MG63 (cell line): ENCODE data around the gene HTR3C. TPM values are rescaled to one million over a fixed set of nuclear protein-coding genes. Genes with fewer than 3 reads are reported as not detected.
"Not testable (repeated sequence)": the region's sequence is repeated elsewhere in the genome, so short reads cannot be mapped to it uniquely, and the experiment has no call there.

ENCODE experiments used
- DNase-seq: peaks from one replicate; pipeline ENCODE4 v3.0.0-alpha.2; 2020
- H3K27me3 ChIP-seq: fragments of 250-450 bp; sonication (Bioruptor Pico); 2 replicates; pipeline ENCODE4 v1.5.1; 2020; ENCODE audit warnings: mild to moderate bottlenecking, moderate library complexity
- H3K36me3 ChIP-seq: fragments of 250-450 bp; sonication (Bioruptor Pico); 2 replicates; pipeline ENCODE4 v1.5.1; 2020; ENCODE audit warnings: mild to moderate bottlenecking, moderate library complexity
- H3K4me3 ChIP-seq: fragments of 250-450 bp; sonication (Bioruptor Pico); 2 replicates; pipeline ENCODE4 v1.5.1; 2020; ENCODE audit warnings: mild to moderate bottlenecking, moderate library complexity
- H3K9me3 ChIP-seq: fragments of 250-450 bp; sonication (Bioruptor Pico); 2 replicates; pipeline ENCODE4 v1.5.1; 2020; ENCODE audit warnings: mild to moderate bottlenecking, moderate library complexity
- total RNA-seq: library from RNA; depleted of rRNA; stranded (reverse); fragments of >200 nt; shearing (Covaris generic); gene quantifications from 2 replicates; pipeline ENCODE4 v1.2.3, GENCODE V29; 2014; ENCODE audit warnings: low replicate concordance

Gene HTR3C
- total RNA-seq, 1 experiment from 2014 or later, result not detected

GRCh38 chr3:184022323-184022722, 30.5 kb upstream of the HTR3C start:
- Histone ChIP-seq H3K9me3 (no peaks in the 10 kb centered on the region), H3K27me3 (peaks cover 4% of the 10 kb centered on the region), H3K36me3 (no peaks in the 10 kb centered on the region; the same call in 1 of the 2 replicates), H3K4me3 (no peak overlapping the region)
- no peak for DNase-seq

- not testable (repeated sequence) for H3K27me3 ChIP-seq, DNase-seq, H3K4me3 ChIP-seq, H3K9me3 ChIP-seq, H3K36me3 ChIP-seq
Measured at GRCh38 chr3:184025256-184025655, 27.6 kb upstream of the HTR3C start.

- DNase-seq, H3K36me3 ChIP-seq, H3K4me3 ChIP-seq, H3K9me3 ChIP-seq, H3K27me3 ChIP-seq: not testable (repeated sequence)
Measured at GRCh38 chr3:184028275-184028890, 24.5 kb upstream of the HTR3C start.

GRCh38 chr3:184029443-184029842, 23.4 kb upstream of the HTR3C start:
- H3K36me3 ChIP-seq, result no peaks in the 10 kb centered on the region
- no peaks in the 10 kb centered on the region for H3K9me3 ChIP-seq
- H3K27me3 ChIP-seq, result peaks cover 20% of the 10 kb centered on the region
- peak; percentile 61 for DNase-seq
- no peak overlapping the region for H3K4me3 ChIP-seq

GRCh38 chr3:184030536-184030935, 22.3 kb upstream of the HTR3C start:
- H3K36me3 ChIP-seq, result no peaks in the 10 kb centered on the region
- no peaks in the 10 kb centered on the region for H3K9me3 ChIP-seq
- no peak for DNase-seq
- no peak overlapping the region for H3K4me3 ChIP-seq
- peaks cover 23% of the 10 kb centered on the region for H3K27me3 ChIP-seq

- DNase-seq, result no peak
- H3K36me3 ChIP-seq, result no peaks in the 10 kb centered on the region
- peaks cover 23% of the 10 kb centered on the region for H3K27me3 ChIP-seq
- no peak within 1 kb of the TSS for H3K4me3 ChIP-seq
- H3K9me3 ChIP-seq, result no peaks in the 10 kb centered on the region
Measured at GRCh38 chr3:184031187-184031792, 21.6 kb upstream of the HTR3C start, which contains the start of gene HTR3D. HTR3D (plus strand) TSS chr3:184031742; CDS start chr3:184031742, 0 bp downstream.

- Histone ChIP-seq H3K4me3 (no peak overlapping the region), H3K36me3 (no peaks in the 10 kb centered on the region), H3K9me3 (no peaks in the 10 kb centered on the region), H3K27me3 (peaks cover 22% of the 10 kb centered on the region)
- DNase-seq, result no peak
Measured at GRCh38 chr3:184037816-184038215, 15.0 kb upstream of the HTR3C start.

GRCh38 chr3:184038307-184038706, 14.5 kb upstream of the HTR3C start:
- H3K9me3 ChIP-seq, DNase-seq, H3K36me3 ChIP-seq, H3K4me3 ChIP-seq: not testable (repeated sequence)
- H3K27me3 ChIP-seq, result peaks cover 20% of the 10 kb centered on the region

- Histone ChIP-seq H3K4me3 (no peak overlapping the region), H3K27me3 (peaks cover 10% of the 10 kb centered on the region), H3K36me3 (no peaks in the 10 kb centered on the region), H3K9me3 (no peaks in the 10 kb centered on the region)
- no peak for DNase-seq
Measured at GRCh38 chr3:184039414-184039813, 13.4 kb upstream of the HTR3C start.

GRCh38 chr3:184040010-184040409, 12.8 kb upstream of the HTR3C start:
- H3K27me3 ChIP-seq, result peaks cover 4% of the 10 kb centered on the region
- no peaks in the 10 kb centered on the region for H3K9me3 ChIP-seq
- no peak overlapping the region for H3K4me3 ChIP-seq
- DNase-seq, result peak; percentile 37
- H3K36me3 ChIP-seq, result no peaks in the 10 kb centered on the region

- no peak for DNase-seq
- peaks cover 2% of the 10 kb centered on the region; the same call in 1 of the 2 replicates for H3K27me3 ChIP-seq
- no peaks in the 10 kb centered on the region for H3K9me3 ChIP-seq
- no peaks in the 10 kb centered on the region for H3K36me3 ChIP-seq
- no peak overlapping the region for H3K4me3 ChIP-seq
Measured at GRCh38 chr3:184042617-184043016, 10.2 kb upstream of the HTR3C start.

GRCh38 chr3:184045995-184046394, 6.9 kb upstream of the HTR3C start:
- Histone ChIP-seq H3K36me3 (no peaks in the 10 kb centered on the region), H3K4me3 (no peak overlapping the region), H3K9me3 (no peaks in the 10 kb centered on the region), H3K27me3 (peaks cover 2% of the 10 kb centered on the region; the same call in 1 of the 2 replicates)
- DNase-seq, result no peak

GRCh38 chr3:184050217-184050847, 2.5 kb upstream of the HTR3C start:
- Histone ChIP-seq H3K9me3 (no peaks in the 10 kb centered on the region), H3K4me3 (no peak overlapping the region), H3K27me3 (no peaks in the 10 kb centered on the region; the same call in 1 of the 2 replicates), H3K36me3 (no peaks in the 10 kb centered on the region)
- no peak for DNase-seq

- peak; percentile 42 for DNase-seq
- H3K36me3 ChIP-seq, result no peaks in the 10 kb centered on the region
Measured at GRCh38 chr3:184058029-184058428, 5.2 kb downstream of the HTR3C start.

GRCh38 chr3:184059424-184059823, 6.6 kb downstream of the HTR3C start:
- no peaks in the 10 kb centered on the region for H3K9me3 ChIP-seq
- DNase-seq, result no peak
- H3K27me3 ChIP-seq, result no peaks in the 10 kb centered on the region; the same call in 1 of the 2 replicates
- no peak overlapping the region for H3K4me3 ChIP-seq
- H3K36me3 ChIP-seq, result no peaks in the 10 kb centered on the region

More at GRCh38 chr3:184058029-184058428, 5.2 kb downstream of the HTR3C start:
- H3K4me3 ChIP-seq, result no peak overlapping the region
- no peaks in the 10 kb centered on the region; the same call in 1 of the 2 replicates for H3K27me3 ChIP-seq
- no peaks in the 10 kb centered on the region for H3K9me3 ChIP-seq

GRCh38 chr3:184062637-184063036, 9.8 kb downstream of the HTR3C start:
- no peaks in the 10 kb centered on the region for H3K36me3 ChIP-seq
- DNase-seq, result no peak
- H3K27me3 ChIP-seq, result no peaks in the 10 kb centered on the region
- H3K4me3 ChIP-seq, result no peak overlapping the region
- H3K9me3 ChIP-seq, result no peaks in the 10 kb centered on the region

GRCh38 chr3:184066211-184066610, 13.4 kb downstream of the HTR3C start:
- Histone ChIP-seq H3K36me3 (no peaks in the 10 kb centered on the region), H3K27me3 (no peaks in the 10 kb centered on the region), H3K9me3 (no peaks in the 10 kb centered on the region; the same call in 1 of the 2 replicates), H3K4me3 (no peak overlapping the region)
- DNase-seq, result no peak
